GM21576 (cell line): ENCODE data around the gene BDKRB2.

ENCODE experiments used
- ATAC-seq: cut with Tn5 transposase; IDR thresholded peaks from one replicate; pipeline ENCODE4 v1.9.1; 2021; ENCODE audit warnings: mild to moderate bottlenecking, moderate library complexity; ENCODE audit not compliant: unreplicated experiment

BDKRB2 gene

DNA sequence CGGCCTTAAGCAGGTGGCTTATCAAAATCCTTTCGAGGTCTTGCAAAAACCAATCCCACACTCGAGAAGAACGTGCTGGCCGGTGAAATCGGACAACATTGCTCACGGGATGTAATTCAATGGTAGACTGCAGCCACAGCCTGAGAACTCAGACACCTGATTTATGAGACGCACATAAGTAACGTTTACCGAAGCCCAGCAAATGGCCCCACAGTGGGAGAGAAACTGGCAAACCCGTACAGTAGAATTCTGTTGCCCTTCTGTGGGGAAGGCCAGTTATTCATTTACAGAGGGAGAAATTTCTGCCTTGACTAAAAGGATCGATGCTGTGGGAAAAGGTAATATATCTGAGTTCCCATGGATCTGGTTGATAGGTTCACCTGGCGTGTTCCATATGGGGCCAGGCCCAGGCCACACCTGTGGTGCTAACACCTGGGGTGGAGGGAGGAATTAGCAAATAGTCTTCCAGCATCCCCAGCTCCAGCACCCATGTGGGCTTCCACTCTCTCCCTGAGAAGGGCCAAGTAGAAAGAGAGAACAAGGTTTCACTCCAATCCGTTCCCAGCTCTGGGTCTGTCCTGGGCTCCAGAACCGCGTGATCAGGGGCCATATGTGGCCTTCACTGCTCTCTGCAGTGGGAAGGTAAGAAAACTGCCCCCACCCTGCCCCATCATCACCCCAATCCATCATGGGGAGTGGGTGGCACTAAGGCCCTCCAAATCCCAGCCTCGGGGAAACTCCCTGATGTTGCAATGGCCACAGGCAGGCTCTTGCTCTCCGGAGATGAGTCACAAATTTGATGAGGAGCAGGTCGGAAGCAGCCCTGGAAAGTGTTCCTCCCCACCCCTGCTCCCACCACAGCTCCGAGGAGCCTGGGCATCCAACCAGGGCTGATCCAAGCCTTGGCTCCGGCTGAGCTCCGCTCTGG, 64.1 kb downstream of the BDKRB2 start:
- no peak for ATAC-seq

DNA sequence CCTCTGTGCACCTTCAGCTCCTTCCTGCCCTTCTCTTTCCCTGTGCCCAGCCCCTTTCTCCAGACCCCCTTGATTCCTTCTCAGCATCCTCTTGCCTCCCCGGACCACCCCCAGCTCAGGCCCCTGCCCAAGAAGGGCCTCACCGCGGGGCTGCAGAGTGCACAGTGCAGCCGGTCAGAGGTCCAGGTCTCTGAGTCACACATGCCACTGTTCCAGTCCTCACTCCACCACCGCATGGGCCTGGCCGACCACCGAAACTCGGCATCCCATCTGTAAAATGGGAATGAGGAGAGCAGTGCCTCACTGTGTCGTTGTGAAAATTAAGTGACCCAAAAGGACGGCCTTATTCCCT, 64.7 kb downstream of the BDKRB2 start:
- ATAC-seq: no peak

DNA sequence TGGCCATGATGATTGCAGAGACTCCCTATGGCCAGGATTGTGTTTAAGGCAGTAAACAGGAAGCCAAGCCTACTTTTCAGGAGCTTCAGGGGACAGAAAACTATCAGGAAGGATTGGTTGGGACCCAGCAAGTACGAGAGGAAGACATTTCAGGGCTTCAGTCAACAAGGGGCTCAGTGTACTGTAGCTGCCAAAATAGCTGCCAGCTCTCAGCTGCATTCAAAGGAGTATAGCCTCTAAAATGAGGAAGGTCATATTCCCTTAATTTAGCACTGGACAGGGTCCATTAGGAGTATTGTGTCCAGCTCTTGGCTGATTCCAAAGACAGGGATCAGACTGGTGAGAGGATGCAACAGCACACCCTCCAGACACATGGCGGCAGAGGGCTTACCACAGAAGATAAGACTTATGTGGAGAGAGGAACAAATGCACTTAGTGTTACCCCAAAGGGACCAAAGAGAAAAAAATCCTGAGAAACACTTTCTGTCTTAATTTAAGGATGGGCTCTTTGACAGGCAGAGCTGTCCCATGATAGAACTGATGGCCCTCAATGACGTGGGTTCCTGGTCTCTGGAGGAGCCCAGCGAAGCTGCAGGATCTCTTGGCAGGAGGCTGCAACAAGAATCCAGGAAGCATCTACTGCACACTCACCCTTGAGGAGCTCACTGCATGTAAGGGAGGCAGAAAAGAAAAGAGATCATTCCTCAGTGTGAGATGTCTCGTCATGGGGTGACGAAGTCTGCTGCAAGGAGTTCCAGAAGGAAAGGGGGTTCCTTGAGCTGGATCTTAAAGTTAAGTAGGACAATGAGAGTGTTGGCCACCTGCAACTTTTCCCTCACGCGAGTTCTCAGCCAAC, 66.2 kb downstream of the BDKRB2 start:
- no peak for ATAC-seq

DNA sequence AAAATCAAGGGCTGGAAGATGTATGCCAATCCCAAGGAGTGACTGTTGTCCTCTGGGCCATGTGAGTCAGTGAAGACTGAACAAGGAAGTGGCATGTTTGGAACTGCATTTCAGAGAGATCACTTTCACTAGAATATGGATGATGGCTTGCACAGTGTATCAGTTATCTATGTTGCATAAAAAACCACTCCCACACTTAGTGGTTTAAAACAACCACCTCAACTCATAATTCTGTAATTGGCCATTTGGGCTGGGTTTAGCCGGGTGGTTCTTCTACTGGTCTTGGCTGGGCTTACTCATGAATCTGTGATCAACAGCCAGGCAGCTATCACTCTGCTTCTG, 66.8 kb downstream of the BDKRB2 start:
- no peak for ATAC-seq

DNA sequence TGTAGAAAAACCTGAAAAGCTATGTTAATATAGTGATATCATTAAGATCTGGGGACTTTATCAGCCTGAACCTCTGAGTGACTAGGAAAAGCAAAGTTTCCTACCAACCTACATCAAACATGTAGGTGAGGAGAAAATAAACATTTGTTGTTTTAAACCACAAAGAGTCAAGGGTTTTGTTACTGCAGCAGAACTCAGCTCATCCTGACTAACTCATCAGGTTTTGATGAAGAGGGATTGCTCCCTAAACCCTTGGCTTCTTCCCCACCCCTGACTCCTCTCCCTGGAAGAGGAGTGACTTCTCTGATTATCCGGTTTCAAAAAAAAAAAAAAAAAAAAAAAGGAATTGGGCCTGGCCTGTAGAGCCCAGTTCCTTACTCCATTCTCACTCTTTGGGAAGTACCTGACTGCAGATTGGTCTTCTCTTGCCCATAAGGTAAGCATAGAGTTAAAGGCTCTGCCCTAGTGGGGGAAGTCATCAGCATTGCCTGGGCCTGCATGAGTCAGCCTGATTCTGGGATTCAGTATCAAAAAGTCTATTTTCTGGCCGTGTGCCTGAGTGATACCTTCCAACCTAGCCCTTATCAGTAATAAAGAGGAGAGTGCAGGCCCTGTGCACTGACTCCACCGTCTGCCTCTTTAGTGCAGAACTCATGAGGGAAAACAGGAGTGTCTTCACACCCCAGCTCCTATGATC, 68.3 kb downstream of the BDKRB2 start:
- no peak for ATAC-seq

DNA sequence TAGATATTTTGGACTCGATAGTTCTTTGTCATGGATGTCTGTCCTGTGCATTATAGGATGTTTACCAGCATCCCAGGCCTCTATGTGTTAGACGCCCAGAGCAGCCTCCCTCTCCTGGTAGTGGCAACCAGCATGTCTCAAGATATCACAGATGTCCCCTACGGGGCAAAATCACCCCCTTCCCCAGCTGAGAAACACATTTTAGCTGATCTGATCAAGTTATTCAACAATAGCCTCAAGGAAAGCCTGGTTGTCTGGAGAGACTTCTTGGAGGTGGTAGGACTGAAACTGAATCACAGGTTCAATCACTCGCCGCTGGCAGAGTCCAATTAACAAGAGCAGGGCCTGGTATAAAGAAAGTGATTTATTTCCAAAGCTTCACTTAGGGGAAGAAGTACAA, 69.0 kb downstream of the BDKRB2 start:
- ATAC-seq: no peak

DNA sequence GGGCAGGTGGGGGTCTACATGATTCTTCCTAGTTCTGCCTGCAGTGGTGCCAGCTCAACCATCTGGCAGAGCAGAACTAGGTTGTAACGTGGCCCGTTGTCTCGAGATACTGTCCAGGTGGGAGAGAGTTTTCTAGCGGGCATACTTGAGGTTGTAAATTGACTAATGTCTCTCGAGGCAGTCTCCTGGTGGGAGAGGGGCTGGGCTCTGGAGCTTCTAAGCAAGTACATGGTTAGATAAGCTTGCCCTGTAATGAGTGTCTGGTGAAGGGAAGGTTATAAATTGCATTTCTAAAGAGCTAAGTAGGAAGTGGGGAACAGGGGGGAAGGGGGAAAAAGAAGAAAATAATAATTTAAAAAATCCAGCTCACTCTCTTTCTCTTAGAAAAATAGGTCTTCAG, 69.5 kb downstream of the BDKRB2 start:
- ATAC-seq: no peak

DNA sequence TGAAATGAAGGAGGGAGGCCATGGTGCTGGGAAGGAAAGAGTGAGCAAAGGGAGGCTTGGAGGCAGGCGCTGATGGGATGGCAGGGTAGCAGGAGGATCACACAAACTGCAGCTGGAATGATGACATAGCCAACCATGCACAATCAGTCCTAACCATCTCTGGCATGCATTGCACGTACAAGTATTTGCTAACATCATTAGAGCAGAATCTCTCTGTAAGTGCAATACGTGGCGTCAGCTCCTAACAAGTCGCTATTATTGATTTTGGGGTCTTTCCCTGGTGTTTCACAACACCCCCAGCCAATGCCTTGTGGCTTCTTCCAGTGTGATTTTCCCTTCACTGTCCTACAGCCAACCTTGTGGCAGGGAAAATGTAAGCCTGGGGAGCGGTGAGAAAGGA, 69.9 kb downstream of the BDKRB2 start:
- ATAC-seq: no peak

DNA sequence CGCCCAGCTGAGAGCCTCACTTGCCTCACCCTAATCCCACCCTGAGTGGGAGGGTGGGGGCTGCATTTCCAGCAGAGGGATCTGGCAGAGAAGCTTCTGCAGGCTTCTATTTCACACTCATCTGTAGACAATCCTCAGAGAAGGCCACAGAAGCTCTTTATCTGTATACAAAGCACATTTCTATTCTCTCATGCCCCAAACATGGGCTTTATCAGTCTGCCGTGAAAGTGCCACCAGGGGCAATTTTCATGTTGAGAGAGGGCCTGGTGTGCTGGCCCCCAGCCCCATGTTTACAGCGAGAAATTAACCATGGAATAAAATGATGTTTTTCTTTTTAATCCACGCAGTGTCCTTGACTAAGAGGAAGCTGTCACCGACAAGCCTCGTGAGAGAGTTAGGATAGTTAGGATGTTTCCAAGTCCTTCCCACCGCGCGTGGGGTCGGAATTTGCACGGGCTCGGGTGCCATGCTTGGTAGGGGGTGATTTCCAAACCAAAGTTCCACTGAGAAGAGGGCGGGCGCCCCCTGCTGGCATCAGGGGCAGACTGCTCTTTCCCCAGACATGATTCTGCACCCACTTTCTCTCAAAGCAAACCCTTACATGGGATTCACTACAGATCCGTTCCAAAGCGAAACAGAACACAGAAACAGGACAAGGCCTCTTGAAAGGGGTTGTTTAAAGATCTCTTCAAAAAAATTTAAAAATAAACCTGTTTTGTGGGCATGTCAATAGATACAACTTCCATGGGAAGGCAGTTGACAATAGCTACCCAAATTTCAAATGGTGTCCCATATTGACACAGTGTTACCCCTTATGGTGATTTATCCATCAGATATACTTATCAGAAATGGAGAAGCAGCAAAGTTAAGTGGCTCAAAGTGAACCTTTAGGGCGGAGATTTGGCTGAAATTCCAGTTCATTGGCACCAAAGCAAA, 70.8 kb downstream of the BDKRB2 start:
- no peak for ATAC-seq

DNA sequence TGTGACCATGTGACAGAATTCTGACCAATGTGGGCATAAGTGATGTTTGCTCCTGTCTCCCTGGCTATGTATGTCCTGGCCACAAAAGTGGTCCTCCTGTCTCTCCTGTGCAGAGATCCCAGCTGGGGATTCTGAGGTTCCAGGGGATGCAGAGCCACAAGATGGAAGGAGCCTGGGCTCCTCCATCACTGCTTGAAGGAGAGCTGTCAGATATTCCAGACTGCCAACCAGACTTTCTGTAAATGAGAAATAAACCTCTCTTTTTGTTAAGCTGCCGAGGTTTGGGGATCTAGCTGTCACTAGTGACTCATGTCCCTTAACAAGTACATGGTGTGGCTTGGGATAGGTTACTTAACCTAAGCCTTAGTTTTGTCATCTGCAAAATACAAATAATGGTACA, 73.3 kb downstream of the BDKRB2 start:
- no peak for ATAC-seq

DNA sequence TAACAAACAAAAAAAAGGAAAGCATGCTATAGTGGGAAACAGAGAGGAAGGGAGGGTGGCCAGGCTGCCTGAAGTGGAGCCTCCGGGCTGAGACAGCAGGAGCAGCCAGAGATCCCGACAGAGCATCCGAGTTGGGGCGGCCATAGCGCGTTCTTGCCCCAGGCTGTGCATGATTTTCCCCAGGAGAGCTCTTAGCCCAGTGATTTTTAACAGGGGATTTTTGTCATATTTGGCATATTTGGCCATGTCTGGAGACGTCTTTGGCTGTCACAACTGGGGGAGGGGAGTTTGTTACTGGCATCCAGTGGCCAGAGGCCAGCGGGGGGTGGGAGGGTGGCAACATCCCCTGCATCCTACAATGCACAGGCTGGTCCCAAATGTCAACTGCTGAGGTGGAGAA, 74.9 kb downstream of the BDKRB2 start:
- ATAC-seq: no peak

DNA sequence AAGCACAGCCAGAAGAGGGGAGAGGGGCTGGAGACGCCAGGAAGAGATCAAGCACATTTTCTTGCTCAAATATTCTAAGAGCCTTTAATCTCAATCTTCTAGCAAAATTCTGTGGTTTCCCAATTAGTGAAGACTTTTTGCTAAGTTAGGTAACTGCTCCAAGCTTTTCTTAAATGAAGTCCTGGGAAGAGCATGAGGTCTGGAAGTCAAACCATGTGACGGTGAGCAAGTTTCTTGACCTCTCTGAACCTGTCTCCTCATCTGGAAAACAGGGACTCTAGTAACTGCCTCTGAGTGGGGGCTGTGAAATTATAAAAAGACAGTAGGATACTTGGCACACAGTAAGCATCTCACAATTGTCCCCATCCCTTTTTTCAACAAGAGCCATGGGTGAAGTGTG, 75.5 kb downstream of the BDKRB2 start:
- ATAC-seq: no peak

DNA sequence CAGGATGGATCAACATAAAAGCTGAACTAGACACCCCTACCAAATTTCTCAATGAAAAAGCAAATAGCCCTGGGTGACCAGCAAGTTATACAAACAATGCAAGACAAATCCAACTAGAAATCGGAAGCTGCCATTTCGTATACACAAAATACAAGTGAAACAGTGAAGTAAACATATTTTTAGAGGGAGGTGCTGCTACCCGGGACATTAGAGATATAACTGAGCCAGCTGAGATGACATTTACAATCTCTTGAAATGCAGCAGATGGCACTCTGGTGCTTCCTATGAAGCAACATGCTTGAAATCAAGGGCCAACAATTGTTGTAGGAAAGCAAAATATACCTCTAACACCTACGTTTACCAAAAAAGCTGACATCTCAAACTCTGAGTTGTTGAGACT, 76.8 kb downstream of the BDKRB2 start:
- ATAC-seq: no peak

DNA sequence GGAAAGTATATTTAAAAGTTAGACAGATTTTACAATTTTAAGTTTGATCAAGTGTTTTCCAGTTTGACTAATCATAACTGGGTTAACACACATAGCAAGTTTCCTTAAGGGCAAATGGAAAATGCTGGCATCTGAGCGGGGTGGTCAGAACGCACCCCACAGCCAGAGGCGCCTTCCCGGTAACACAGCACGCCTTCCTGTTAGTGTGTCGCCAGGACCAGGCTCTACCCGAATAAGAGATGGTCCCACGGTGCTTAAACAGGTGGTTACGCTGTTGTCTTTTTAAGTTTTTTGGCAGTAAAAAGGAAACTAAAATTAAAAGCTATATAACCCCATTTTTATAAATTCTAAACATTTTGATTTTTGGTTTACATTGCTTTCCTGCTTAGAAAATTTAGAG, 79.4 kb downstream of the BDKRB2 start:
- ATAC-seq: no peak

DNA sequence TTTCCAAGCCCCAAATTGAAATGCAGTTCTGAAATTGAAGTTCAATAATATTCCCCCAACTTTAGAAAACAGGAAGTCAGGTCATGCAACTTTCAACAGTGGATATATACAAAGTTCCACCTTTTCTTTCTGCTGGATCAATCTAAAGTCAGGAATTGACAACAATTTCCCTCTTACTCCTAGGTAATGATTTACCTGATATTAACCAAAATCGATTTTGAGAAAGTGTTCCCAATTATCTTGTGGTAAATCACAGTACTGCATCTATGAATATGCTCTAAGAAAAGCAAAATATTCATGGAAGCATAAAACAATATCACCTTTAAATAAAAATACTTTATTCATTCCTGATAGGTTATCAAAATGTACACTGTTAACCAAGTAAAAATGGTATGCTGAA, 79.8 kb downstream of the BDKRB2 start:
- ATAC-seq: no peak

DNA sequence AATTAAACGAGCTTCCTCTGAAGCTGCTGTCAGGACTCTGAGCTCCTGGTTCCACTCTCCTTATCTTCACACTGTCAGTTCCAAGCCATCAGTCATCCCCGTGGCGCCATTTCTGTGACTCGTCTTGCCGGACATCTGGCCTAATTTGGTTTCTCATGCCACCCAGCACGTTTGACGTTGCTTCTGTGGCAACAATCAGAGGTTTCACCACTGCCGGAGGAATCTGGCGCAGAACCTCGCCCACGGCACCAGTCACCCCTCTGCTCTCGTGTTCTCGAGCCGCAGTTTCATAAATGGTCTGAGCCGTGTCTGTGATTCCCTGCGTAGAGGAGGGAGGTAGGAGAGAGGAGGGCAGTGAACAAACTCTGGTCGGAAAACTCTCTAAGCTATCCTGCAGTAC, 81.0 kb downstream of the BDKRB2 start:
- no peak for ATAC-seq

DNA sequence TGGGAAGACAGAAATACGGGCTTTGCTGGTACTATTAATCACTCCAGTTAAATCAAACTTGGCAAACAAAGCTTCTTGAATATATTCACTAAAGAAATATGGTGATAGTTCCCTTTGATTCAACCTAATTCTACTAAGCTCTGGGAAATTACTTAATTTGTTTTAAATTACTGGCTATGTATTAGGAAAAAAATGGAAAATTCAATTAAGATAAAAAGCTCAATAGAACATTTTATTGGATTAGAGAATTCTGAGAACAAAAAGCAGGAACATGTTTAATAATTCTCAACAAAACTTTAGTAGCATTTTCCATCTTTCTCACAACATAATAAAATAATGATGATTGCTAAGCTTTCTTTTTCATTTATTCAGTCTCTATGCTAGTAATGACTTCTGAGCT, 81.6 kb downstream of the BDKRB2 start:
- ATAC-seq: no peak

DNA sequence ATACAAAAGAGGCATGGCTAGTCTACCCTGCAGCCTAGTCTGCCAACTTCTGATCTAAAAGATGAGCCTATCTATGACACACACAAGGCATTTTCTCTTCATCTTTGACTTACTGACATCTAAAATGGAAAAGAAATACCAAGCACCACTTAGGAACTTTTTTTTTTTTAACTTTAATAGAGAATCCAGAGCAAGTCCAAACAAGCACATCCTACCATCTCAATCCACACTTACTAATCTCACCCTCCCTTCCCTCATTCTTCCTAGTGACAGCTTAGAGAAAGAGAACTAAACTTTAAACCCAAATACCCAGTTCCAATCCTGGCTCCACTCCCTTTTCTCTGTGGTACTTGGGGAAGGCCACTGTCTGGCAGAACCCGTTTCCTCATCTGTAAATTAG, 83.2 kb downstream of the BDKRB2 start:
- ATAC-seq: no peak
